ENCODE data around the gene NKG7. TPM values are rescaled to one million over a fixed set of nuclear protein-coding genes. Genes with fewer than 3 reads are reported as not detected.
A peak's percentile ranks its signal among the peaks of the same experiment; 100 is the strongest.

Gene NKG7
- total and polyA plus RNA-seq, 7 donors: 1.2 to 14.5 (median 3.1) TPM; not detected in 3

- H3K27ac ChIP-seq: peak overlapping the region in 2 of 4 donors; percentile 68 to 72
- intact Hi-C loops (cut with DNase I): no loop called here
- TF ChIP-seq POLR2AphosphoS5 (IDR thresholded peaks at IDR 0.05) (no peak), EP300 (IDR thresholded peaks at IDR 0.05) (no peak), POLR2A (IDR thresholded peaks at IDR 0.05) (no peak), CTCF (IDR thresholded peaks at IDR 0.05) (no peak)
- no peak overlapping the region for H3K4me3 ChIP-seq
- WGBS, 2 donors: 96 to 97% methylated on average over 4 of the region's 4 CpGs
- DNase-seq: no peak
- H3K4me1 ChIP-seq: peaks cover 0 to 22% (median 7%) of the 10 kb centered on the region in 4 donors
- H3K27me3 ChIP-seq: no peaks in the 10 kb centered on the region
- no peaks in the 10 kb centered on the region for H3K36me3 ChIP-seq
- no peaks in the 10 kb centered on the region for H3K9me3 ChIP-seq
Observed at GRCh38 chr19:51359294-51359693, 13.2 kb downstream of the NKG7 start.

- Histone ChIP-seq H3K4me3 (no peak overlapping the region), H3K4me1 (peaks cover 0 to 10% (median 2%) of the 10 kb centered on the region in 4 donors), H3K36me3 (peaks cover 0 to under 1% (median 0%) of the 10 kb centered on the region in 4 donors), H3K27me3 (no peaks in the 10 kb centered on the region), H3K9me3 (no peaks in the 10 kb centered on the region), H3K27ac (no peak overlapping the region)
- 90 to 91% methylated on average over 7 of the region's 7 CpGs for WGBS, 2 donors
- DNase-seq: no peak
- TF ChIP-seq POLR2AphosphoS5 (IDR thresholded peaks at IDR 0.05) (no peak), POLR2A (IDR thresholded peaks at IDR 0.05) (no peak), EP300 (IDR thresholded peaks at IDR 0.05) (no peak), CTCF (IDR thresholded peaks at IDR 0.05) (no peak)
- intact Hi-C loops (cut with DNase I): no loop called here
Observed at GRCh38 chr19:51357952-51358351, 14.5 kb downstream of the NKG7 start.

- no peaks in the 10 kb centered on the region for H3K4me1 ChIP-seq
- TF ChIP-seq POLR2AphosphoS5 (IDR thresholded peaks at IDR 0.05) (no peak), EP300 (IDR thresholded peaks at IDR 0.05) (no peak), POLR2A (IDR thresholded peaks at IDR 0.05) (no peak), CTCF (IDR thresholded peaks at IDR 0.05) (no peak)
- H3K27ac ChIP-seq: no peak overlapping the region
- H3K27me3 ChIP-seq: no peaks in the 10 kb centered on the region
- H3K4me3 ChIP-seq: no peak overlapping the region
- 96% methylated on average over 10 of the region's 10 CpGs for WGBS, 2 donors
- DNase-seq: no peak
- intact Hi-C loops (cut with DNase I): no loop called here
- peaks cover 0 to 16% (median 6%) of the 10 kb centered on the region in 4 donors for H3K36me3 ChIP-seq
- no peaks in the 10 kb centered on the region for H3K9me3 ChIP-seq
Observed at GRCh38 chr19:51356159-51356801, 16.2 kb downstream of the NKG7 start.

GRCh38 chr19:51354742-51355148 is 17.7 kb downstream of the NKG7 start:
- Histone ChIP-seq H3K4me1 (no peaks in the 10 kb centered on the region), H3K27ac (no peak overlapping the region), H3K36me3 (peaks cover 0 to 27% (median 8%) of the 10 kb centered on the region in 4 donors), H3K9me3 (no peaks in the 10 kb centered on the region), H3K4me3 (no peak overlapping the region), H3K27me3 (no peaks in the 10 kb centered on the region)
- DNase-seq: no peak
- intact Hi-C loops (cut with DNase I): no loop called here
- TF ChIP-seq POLR2AphosphoS5 (IDR thresholded peaks at IDR 0.05): no peak
- TF ChIP-seq EP300 (IDR thresholded peaks at IDR 0.05): no peak
- WGBS, 2 donors: 66 to 74% methylated on average over 8 of the region's 8 CpGs

- H3K27ac ChIP-seq: no peak overlapping the region
- H3K27me3 ChIP-seq: no peaks in the 10 kb centered on the region
- WGBS, 2 donors: 82 to 89% methylated on average over 12 of the region's 12 CpGs
- intact Hi-C loops (cut with DNase I): no loop called here
- peaks cover 0 to 31% (median 8%) of the 10 kb centered on the region in 4 donors for H3K36me3 ChIP-seq
- no peaks in the 10 kb centered on the region for H3K4me1 ChIP-seq
- no peak for DNase-seq
- no peak overlapping the region for H3K4me3 ChIP-seq
- TF ChIP-seq EP300 (IDR thresholded peaks at IDR 0.05): no peak
- TF ChIP-seq CTCF (IDR thresholded peaks at IDR 0.05): no peak
- TF ChIP-seq POLR2A (IDR thresholded peaks at IDR 0.05): no peak
- TF ChIP-seq POLR2AphosphoS5 (IDR thresholded peaks at IDR 0.05): no peak
- H3K9me3 ChIP-seq: no peaks in the 10 kb centered on the region
Observed at GRCh38 chr19:51354103-51354741, 18.2 kb downstream of the NKG7 start.
